Suprapubic skin (tissue), 4 donors: ENCODE measurements around the gene FZD4. TPM values are rescaled to one million over a fixed set of nuclear protein-coding genes. Genes with fewer than 3 reads are reported as not detected.

Experiments
- DNase-seq, 2 donors: peaks; one replicate each; pipeline ENCODE4 v3.0.0-alpha.2; 2019; ENCODE audit warnings: low spot score in 2 of 2
- H3K27ac ChIP-seq: fragments of 200-600 bp; sonication (generic); one replicate; pipeline ENCODE4 v1.5.1; 2019
- H3K27me3 ChIP-seq: fragments of 200-600 bp; sonication (generic); one replicate; pipeline ENCODE4 v1.5.1; 2019
- H3K36me3 ChIP-seq: fragments of 200-600 bp; sonication (generic); one replicate; pipeline ENCODE4 v1.5.1; 2019
- H3K4me1 ChIP-seq: fragments of 200-600 bp; sonication (generic); one replicate; pipeline ENCODE4 v1.5.1; 2019
- H3K4me3 ChIP-seq: fragments of 200-600 bp; sonication (generic); one replicate; pipeline ENCODE4 v1.5.1; 2019; ENCODE audit warnings: mild to moderate bottlenecking
- H3K9me3 ChIP-seq: fragments of 200-600 bp; sonication (generic); one replicate; pipeline ENCODE4 v1.5.1; 2019
- CTCF ChIP-seq, 2 donors: fragments of 200-600 bp in 1 of 2; fragments of 450-650 bp in 1 of 2; sonication (generic) in 1 of 2; IDR thresholded peaks; one replicate each; pipeline ENCODE4 v1.5.1; 2016 to 2019; ENCODE audit warnings: antibody characterized with exemption in 2 of 2, mild to moderate bottlenecking in 1 of 2, moderate library complexity in 1 of 2
- EP300 ChIP-seq: sonication (generic); formaldehyde crosslinking; IDR thresholded peaks from one replicate; pipeline ENCODE4 v1.6.1; 2017; ENCODE audit warnings: antibody characterized with exemption
- POLR2A ChIP-seq, 2 donors: fragments of 450-650 bp; IDR thresholded peaks; one replicate each; pipeline ENCODE4 v1.6.1; 2017; ENCODE audit warnings: antibody characterized with exemption in 2 of 2, mild to moderate bottlenecking in 2 of 2, moderate library complexity in 2 of 2
- POLR2AphosphoS5 ChIP-seq, 3 donors: sonication (generic); formaldehyde crosslinking; IDR thresholded peaks; one replicate each; pipeline ENCODE4 v1.6.1; 2017; ENCODE audit warnings: antibody characterized with exemption in 3 of 3
- WGBS: methylation state at CpG from one replicate; pipeline ENCODE4 v1.1.5; 2018; 5-methylcytosine and 5-hydroxymethylcytosine counted together
- total RNA-seq, 4 donors: library from RNA; depleted of rRNA; stranded (reverse); fragments of >200 nt; gene quantifications; one replicate each; pipeline ENCODE4 v1.1.0, GENCODE V29; 2016

Gene FZD4
- total RNA-seq, 4 donors from 2014 or later = 9.1 to 25.2 (median 15.5) TPM

GRCh38 chr11:86933891-86934581 lies 21.2 kb downstream of the FZD4 start:
- TF ChIP-seq POLR2AphosphoS5 (IDR thresholded peaks at IDR 0.05) (no peak), CTCF (IDR thresholded peaks at IDR 0.05) (no peak), POLR2A (IDR thresholded peaks at IDR 0.05) (no peak), EP300 (no peak)
- no peak for DNase-seq
- Histone ChIP-seq H3K27ac (no peak overlapping the region), H3K4me3 (no peak overlapping the region), H3K36me3 (no peaks in the 10 kb centered on the region), H3K9me3 (no peaks in the 10 kb centered on the region), H3K4me1 (peaks cover 15% of the 10 kb centered on the region), H3K27me3 (no peaks in the 10 kb centered on the region)
- 37% methylated on average over 7 of the region's 7 CpGs for WGBS

- Histone ChIP-seq H3K4me1 (peaks cover 11% of the 10 kb centered on the region), H3K4me3 (no peak overlapping the region), H3K27ac (no peak overlapping the region)
Measured at GRCh38 chr11:86932924-86933875, 22.0 kb downstream of the FZD4 start.

GRCh38 chr11:86932259-86932585 lies 23.0 kb downstream of the FZD4 start:
- Histone ChIP-seq H3K4me1 (peaks cover 11% of the 10 kb centered on the region), H3K4me3 (no peak overlapping the region), H3K27me3 (no peaks in the 10 kb centered on the region), H3K9me3 (no peaks in the 10 kb centered on the region), H3K27ac (no peak overlapping the region), H3K36me3 (no peaks in the 10 kb centered on the region)
- no peak for TF ChIP-seq CTCF (IDR thresholded peaks at IDR 0.05)
- no peak for TF ChIP-seq EP300
- TF ChIP-seq POLR2AphosphoS5 (IDR thresholded peaks at IDR 0.05) = no peak
- no peak for TF ChIP-seq POLR2A (IDR thresholded peaks at IDR 0.05)
- WGBS = 33% methylated on average over 1 of the region's 1 CpG
- no peak for DNase-seq

More at GRCh38 chr11:86932924-86933875, 22.0 kb downstream of the FZD4 start:
- H3K36me3 ChIP-seq = no peaks in the 10 kb centered on the region
- WGBS = 81% methylated on average over 10 of the region's 11 CpGs
- DNase-seq = no peak
- H3K9me3 ChIP-seq = no peaks in the 10 kb centered on the region
- no peak for TF ChIP-seq EP300
- TF ChIP-seq POLR2AphosphoS5 (IDR thresholded peaks at IDR 0.05) = no peak
- TF ChIP-seq POLR2A (IDR thresholded peaks at IDR 0.05) = no peak
- no peak for TF ChIP-seq CTCF (IDR thresholded peaks at IDR 0.05)
- H3K27me3 ChIP-seq = no peaks in the 10 kb centered on the region

GRCh38 chr11:86931548-86932258 lies 23.5 kb downstream of the FZD4 start:
- Histone ChIP-seq H3K36me3 (no peaks in the 10 kb centered on the region), H3K27me3 (no peaks in the 10 kb centered on the region), H3K9me3 (no peaks in the 10 kb centered on the region), H3K4me1 (peaks cover 11% of the 10 kb centered on the region), H3K4me3 (no peak overlapping the region), H3K27ac (no peak overlapping the region)
- 41% methylated on average over 8 of the region's 8 CpGs for WGBS
- no peak for DNase-seq
- TF ChIP-seq EP300 = no peak
- TF ChIP-seq POLR2A (IDR thresholded peaks at IDR 0.05) = no peak
- TF ChIP-seq POLR2AphosphoS5 (IDR thresholded peaks at IDR 0.05) = no peak
- no peak for TF ChIP-seq CTCF (IDR thresholded peaks at IDR 0.05)
